ENCODE results near the gene HAO2.

DNA sequence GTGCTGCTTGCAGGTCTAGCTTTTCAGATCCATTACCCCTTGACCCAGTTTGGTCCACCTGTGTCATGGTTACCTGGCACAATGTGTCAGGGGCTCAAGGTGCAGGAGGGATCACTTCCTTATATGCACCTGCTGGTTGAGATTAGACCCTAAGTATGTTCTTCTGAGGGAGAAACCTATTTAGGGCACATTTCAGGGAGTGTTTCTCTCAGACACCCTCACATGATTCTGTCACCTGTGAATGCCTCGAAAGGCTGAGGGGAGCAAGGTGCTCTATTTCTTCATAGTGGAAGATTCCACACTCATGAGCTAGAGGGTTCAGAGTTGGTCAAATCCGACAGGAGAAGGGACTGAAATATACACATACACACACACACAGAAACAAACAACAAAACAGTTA, 61.9 kb downstream of the HAO2 start:
- TF ChIP-seq YY1 (IDR thresholded peaks at IDR 0.05; ENCODE audit: insufficient read depth, insufficient read length) (no peak), SUZ12 (IDR thresholded peaks at IDR 0.05; ENCODE audit: extremely low read depth, insufficient read depth, insufficient read length) (no peak)
